SK-N-DZ (cell line): ENCODE results near the gene ENOX1.

Source experiments
- DNase-seq: peaks from one replicate; pipeline ENCODE4 v3.0.0-alpha.2; 2015; ENCODE audit warnings: low spot score

ENOX1 gene

GRCh38 chr13:43258771-43259170 is 528.0 kb downstream of the ENOX1 start:
- DNase-seq: no peak

- no peak for DNase-seq
These were observed 529.0 kb downstream of the ENOX1 start for GRCh38 chr13:43257765-43258164.

DNA sequence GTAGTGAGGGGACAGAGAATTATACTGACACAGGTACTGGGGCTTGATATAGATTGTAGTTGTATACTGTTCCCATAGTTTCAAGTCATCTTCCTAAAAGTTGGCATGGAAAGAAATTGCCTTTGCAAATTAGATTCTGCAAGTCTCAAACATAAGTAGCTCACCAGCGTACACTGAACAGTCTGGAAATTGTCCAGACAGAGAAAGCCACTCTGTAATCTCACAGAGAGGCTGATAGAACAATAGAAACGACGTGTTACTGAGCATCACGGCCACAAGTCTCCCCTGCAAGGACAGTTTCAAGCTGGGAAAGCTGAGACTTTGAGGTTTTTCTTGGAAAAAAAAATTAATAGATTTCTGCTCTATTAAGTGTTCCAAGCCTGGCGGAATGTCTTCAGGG is 534.8 kb downstream of the ENOX1 start:
- DNase-seq: no peak

DNA sequence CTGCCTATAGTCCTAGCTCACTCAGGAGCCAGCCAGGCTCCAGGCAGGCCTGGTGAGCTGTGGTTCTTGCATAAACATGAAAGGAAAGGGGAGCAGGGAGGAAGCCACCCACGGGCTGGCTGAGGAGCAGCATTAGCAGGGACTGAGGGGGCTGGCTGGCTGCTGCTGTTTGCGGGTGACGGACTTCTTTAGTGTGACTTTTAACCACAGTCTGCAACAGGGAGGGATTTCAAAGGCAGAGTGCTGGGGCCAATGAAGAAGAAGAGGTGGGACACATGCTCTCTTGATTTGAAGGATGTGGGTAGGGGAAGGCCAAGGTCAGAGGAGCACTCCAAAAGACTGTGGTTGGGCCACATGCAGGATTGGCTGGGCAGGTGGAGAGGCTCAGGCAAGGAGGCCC is 540.4 kb downstream of the ENOX1 start:
- DNase-seq: no peak

GRCh38 chr13:43245374-43245964 is 541.3 kb downstream of the ENOX1 start:
- DNase-seq: no peak

DNA sequence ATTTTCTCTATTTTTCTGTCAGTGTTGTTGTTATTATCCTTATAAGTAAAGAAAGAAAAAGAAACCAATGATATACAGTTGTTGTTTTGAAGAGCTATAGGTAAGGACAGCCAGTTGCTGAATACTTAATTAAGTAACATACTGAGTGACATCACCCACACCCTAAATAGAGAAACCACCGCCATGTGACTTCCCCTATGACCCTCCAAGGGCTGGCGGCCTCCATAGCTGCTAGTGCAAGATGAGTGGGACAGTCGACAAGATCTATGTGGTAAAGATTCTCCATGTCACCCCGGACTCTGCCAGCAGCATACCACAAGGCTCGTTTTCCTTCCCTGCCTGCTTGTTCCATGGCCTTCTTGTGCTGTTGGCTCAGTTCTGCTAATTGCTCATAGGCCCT is 542.3 kb downstream of the ENOX1 start:
- DNase-seq: no peak

DNA sequence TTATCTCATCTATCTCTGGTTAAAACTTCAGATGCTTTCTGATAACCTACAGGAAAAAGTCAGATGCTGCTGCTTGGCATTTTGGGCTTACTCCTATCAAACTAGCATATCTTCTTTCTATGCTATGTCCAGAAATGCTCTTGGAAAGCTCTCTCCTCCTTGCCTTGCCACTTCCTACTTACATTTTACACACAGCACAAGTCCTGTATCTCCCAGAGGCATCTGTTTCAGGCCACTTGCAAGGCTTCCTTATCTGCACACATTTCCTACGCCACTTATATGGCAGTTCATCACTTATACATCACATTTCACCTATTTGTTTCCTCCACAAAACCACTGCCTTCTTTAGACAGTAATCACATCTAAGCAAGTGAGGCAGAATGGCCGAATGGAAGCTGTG is 543.1 kb downstream of the ENOX1 start:
- DNase-seq: no peak

- DNase-seq: no peak
These were observed 544.7 kb downstream of the ENOX1 start for GRCh38 chr13:43242040-43242439.

GRCh38 chr13:43240278-43240677 is 546.5 kb downstream of the ENOX1 start:
- DNase-seq: no peak

GRCh38 chr13:43239275-43239840 is 547.4 kb downstream of the ENOX1 start:
- no peak for DNase-seq

- DNase-seq: no peak
These were observed 548.3 kb downstream of the ENOX1 start for GRCh38 chr13:43238341-43239083.

DNA sequence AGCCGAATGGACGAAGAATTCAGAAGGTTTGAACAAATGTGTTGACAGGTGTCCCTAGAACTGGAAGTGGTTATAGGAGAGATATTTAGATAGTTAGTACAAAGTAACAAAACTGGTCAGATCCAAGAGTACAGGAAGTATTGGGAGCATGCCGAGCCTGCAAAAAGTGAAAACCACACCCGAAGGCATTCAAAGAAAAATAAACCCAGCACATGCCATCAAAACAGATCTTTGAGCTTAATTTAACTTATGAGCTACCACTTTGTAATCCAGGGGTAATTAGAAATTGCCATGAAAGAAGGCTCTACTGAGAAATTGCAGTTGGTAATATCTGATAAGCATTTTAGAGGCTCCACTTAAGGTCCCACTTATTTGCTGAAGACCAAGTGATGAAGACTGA is 549.2 kb downstream of the ENOX1 start:
- no peak for DNase-seq

DNA sequence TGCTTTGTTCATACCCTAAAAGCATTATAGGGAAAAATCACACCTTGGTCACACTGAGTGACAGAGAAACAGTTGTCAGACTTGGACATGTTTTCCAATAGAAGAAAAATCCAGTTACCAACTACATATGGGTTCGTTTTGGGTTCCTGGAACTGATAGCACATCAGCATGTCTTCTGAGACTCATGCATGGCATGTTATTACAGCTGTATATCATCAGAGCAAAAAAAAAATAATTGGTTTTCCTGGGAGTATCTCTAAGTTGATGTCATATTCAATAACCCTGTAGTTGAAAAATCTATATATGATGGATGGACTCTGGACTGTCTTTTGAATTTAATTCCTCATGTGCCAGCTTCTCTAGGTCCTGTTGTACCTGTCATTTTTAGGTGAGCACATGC is 551.7 kb downstream of the ENOX1 start:
- no peak for DNase-seq

DNA sequence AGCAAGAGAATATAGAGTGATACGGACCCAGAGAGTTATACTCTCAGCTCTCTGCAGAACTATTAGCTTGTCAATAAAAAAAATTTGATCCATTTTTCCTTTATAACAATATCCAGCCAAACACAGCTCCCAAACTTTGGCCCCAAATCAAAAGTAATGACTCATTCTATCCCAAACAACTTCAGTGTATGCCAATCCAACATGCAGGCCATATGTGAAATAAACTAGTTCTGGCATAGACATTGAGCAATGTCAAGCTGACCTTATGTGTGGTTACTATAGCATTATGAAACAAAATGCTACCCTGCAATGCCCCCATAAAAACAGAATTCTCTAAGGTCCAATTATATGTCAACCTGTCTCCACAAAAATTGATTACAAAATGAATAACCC is 553.9 kb downstream of the ENOX1 start:
- no peak for DNase-seq

- DNase-seq: no peak
These were observed 554.5 kb downstream of the ENOX1 start for GRCh38 chr13:43232144-43232872.

- no peak for DNase-seq
These were observed 555.8 kb downstream of the ENOX1 start for GRCh38 chr13:43230989-43231388.

DNA sequence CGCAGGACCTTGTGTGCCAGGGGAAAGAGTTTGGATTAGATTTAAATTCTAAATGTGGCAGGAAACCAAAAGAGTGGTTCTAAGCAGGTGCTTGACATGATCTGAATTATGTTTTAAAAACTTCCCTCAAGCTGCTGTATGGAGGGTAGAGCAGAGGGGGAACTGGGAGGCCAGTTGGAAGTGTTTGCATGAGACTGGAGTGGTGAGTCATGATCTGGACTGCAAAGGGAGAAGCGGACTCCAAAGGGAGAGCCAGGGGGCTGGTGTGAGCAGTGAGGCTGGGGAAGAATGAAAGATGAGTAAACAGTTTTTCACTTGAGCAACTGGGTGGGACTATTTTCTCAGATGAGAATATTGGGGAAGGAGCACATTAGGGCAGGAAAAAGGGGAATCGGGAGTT is 557.3 kb downstream of the ENOX1 start:
- no peak for DNase-seq

DNA sequence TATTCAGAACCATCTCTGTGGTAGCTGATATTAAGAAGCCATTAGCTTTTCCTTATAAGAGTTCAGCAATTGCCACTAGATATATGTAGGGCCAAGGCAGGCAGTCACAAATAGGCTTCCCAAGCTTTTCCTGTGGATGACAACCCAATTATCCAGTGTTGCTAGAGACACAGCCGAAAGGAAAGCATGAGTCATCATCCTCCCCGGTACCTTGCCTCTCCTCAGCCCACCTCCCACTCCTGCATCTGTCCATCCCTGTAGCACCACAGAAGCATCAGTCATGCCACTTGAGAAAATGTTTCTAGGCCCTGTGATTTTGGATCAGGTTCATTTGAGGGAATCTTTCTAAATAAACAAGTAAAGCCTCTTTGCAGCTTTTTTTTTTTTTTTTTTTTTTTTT is 559.1 kb downstream of the ENOX1 start:
- DNase-seq: no peak

GRCh38 chr13:43223216-43223615 is 563.6 kb downstream of the ENOX1 start:
- DNase-seq: no peak

- no peak for DNase-seq
These were observed 564.7 kb downstream of the ENOX1 start for GRCh38 chr13:43222086-43222485.

GRCh38 chr13:43221611-43222010 is 565.2 kb downstream of the ENOX1 start:
- no peak for DNase-seq

GRCh38 chr13:43220873-43221595 is 565.7 kb downstream of the ENOX1 start:
- no peak for DNase-seq
